ENCODE results near the gene RAB12.
"Not testable (repeated sequence)": the region's sequence is repeated elsewhere in the genome, so short reads cannot be mapped to it uniquely, and the experiment has no call there.

The RAB12 gene

GRCh38 chr18:8614875-8615274 is 5.6 kb downstream of the RAB12 start:
- no peak for DNase-seq

GRCh38 chr18:8615397-8616027 is 6.3 kb downstream of the RAB12 start:
- peak; percentile 58 for DNase-seq

DNA sequence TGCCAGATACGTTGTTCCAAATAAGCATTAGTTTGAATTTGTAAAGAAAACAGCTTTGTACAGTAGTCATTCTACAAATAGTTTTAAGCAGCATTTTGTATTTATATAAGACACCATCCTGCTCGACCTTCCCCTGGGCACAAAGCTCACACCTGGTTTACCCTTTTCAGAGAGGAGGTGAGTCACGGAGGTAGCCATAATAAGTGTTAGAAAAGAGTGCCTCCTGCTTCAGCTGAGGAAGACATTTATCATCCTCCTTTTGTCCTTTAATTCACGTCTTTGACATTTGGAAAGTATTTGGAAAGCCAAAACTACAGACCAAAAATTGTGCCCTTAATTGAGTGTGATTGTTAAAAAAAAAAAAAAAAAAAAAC is 6.8 kb downstream of the RAB12 start:
- DNase-seq, result no peak

DNA sequence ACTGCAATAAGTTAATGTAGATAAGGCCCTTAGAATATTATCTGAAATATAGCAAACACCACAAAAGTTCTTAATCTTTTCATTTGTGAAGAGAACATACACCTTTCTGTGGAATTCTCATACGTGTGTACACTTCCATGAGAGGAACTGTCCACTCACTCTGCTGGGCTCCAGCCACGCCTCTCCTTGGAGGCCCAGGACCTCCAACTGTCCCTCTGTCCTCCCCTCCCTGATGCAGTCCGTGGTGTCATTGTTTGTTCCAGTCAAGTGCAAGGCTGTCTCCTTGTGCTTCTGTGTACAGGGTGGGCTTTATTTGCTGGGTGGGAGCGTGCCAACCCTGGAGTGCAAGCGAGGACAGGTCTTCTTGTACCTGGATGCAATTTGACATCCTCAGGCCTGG is 8.7 kb downstream of the RAB12 start:
- DNase-seq, result no peak

GRCh38 chr18:8619041-8619440 is 9.8 kb downstream of the RAB12 start:
- no peak for DNase-seq

DNA sequence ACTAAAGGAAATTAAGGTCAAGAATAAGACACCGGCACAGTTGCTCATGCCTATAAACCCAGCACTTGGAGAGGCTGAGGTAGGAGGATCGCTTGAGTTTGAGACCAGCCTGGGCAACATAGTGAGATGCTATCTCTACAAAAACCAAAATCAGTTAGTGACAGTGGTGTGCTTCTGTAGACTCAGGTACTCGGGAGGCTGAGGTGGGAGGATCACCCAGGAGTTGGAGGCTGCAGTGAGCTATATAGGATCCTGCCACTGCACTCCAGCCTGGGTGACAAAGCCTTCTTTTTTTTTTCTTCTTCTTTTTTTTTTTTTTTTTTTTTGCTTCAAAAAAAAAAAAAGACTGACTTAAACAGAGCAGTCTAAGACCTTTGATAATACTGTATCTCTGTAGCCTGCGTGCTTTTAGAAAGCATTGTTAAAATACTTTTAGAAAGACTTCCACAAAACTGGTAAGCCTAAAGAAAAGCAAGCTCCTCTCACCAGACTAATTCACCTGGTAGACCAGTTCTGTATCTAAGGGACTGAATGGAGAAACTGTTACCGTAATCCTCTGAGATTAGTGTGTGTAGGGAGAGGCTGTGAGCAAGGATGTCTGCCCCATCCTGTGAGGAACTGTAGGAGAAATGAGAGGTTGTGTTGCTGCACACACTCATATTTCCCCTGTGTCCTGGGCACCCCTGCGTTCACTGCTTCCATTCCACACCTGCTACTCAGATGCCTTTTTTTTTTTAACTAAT is 10.8 kb downstream of the RAB12 start:
- no peak for DNase-seq

DNA sequence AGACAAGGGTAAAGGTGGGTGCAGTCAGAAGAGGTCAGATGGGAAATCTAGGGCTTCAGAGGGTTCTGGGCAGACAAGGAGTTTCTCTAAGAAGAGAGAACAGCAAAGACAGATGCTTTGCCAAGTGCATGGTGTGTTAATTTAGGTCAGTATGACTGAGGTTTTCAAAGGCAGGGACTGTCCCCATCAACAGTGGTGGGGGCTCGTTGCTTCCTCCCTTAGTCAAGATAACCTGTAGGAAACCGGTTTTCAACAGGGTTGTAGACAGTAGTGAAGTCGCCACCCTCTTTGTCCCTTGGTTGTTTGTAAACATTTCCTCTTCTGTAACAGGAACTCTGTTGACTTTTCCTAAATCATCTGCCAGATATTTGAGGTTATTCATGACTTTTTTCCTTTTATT is 11.6 kb downstream of the RAB12 start:
- peak; percentile 34 for DNase-seq

DNA sequence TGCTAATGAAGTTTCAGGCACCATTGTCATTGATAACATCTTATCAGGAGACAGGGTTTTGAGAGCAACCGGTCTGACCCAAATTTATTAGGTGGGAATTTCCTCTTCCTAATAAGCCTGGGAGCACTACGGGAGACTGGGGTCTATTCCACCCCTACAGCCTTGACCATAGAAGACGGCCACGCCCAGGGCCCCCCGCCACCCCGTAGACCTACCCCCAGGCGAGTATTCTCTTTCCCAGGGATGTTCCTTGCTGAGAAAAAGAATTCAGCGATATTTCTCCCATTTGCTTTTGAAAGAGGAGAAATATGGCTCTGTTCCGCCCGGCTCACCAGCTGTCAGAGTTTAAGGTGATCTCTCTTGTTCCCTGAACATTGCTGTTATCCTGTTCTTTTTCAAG is 13.4 kb downstream of the RAB12 start:
- not testable (repeated sequence) for DNase-seq

- DNase-seq, result peak; percentile 31
These were observed 14.4 kb downstream of the RAB12 start for GRCh38 chr18:8623549-8624106.

DNA sequence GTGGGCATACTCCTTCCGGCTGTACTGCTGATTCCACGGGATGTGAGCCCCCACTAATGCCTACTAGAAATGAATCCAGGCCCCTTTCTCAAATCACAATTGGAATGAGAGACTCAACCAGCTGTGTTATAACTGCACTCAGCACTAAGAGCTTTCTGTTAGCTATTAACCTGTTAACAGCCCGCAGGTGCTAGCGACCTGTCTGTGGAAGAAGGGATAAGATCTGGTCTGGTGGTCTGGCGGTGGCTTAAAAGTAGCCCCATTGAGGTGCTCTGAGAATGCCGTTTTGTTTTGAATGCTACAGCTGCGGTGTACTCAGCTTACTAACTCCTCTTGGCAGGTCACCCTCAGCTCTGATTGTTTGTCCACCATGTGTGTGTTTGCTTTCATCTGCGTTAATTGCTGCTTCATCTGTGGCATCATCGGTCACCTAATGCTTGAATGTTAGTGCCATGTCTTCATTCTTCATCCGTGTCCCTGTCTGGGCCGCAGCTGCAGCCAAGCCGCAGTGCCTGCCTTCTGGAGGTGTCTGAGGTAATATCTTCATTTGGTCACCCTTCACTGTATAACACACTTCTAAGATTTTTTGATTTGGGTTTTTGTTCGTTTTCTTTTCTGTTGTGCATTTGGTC is 16.3 kb downstream of the RAB12 start:
- no peak for DNase-seq

DNA sequence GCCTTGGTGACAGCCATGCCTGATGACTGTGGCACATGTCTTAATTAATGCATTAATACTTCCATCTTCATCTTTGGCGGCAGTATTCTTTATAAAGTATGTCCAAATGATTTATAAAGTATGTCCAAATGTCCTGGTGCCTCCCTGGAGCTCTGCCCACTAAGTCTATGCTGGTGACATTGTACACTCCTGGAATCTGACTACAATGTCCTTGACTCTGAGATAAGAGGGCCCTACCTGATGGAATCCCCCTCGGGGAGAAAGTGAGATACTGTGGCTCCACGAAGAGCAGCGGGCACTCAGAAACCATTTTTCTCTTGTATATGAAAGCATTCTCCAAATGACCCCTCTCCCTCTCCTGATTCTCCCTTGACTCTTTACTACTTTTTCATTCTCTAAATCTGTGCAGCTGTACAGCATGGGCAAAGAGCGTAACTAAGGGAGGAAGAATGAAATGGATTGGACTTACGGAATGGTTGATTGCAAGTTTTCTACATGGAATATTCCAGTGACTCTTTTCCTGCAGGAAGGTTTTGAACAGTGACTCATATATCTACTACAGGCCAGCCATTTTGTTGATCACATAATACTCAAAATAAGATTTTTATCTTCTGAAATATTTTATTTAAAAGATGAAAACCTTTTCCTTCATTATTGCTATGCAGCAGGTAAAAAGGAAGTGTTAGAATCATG is 17.3 kb downstream of the RAB12 start:
- DNase-seq, result no peak

GRCh38 chr18:8627107-8627472 is 17.9 kb downstream of the RAB12 start:
- no peak for DNase-seq

GRCh38 chr18:8627540-8627939 is 18.3 kb downstream of the RAB12 start:
- no peak for DNase-seq

DNA sequence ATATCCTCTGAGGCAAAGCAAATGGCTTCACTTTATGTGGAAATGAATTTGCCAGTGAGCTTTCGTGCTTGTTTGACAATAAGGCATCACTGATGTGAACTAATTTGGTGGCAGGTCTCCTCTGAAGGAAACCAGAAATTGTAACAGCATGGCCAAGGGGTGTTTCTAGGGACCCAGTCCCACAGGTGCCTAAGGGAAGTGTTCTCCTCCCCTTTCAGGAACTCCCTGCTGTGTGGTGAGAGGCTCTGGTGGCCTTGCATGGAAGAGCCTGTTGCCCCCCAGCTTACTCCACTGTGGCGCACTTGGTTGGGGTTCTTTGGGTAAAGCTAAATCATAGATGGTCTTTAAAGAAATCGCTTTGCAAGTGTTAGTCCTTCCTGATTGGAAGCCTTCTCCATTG is 20.4 kb downstream of the RAB12 start:
- no peak for DNase-seq

DNA sequence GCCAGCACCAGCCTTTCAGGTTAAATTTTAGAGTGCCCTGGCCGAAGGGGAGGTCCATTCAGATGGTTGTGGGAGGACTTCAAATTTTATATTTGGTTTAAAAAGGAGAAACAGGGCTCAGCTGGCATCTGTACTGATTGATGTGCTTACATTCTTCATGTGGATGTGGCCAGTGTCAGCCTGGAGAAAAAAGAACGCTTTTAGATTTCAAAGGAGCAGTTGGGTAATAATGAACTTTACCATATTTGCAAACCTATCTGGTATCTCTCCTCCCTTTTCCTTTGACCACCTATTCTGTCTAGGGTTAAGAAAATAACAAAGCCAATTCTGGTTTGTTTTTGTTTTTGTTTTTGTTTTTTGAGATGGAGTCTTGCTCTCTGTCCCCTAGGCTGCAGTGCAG is 21.3 kb downstream of the RAB12 start:
- DNase-seq, result no peak

DNA sequence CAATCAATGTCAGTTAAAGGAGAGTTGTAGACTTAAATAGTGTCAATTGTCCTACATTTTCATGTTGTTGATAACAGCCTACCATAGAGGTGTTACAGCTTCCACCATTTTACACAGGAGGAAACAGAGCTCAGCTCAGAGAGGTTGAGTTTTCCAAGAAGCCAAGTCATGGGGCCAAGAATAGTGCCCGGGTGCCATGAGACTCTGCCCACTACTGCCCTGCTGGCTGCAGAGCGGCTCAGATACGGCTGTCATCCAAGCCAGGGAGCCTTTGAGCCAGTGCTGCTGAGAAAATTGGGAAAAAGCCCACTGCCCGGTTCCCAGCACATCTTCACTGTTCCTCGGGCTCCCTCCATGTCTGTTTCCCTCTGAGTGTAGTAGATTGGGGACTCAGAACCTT is 22.0 kb downstream of the RAB12 start:
- no peak for DNase-seq

DNA sequence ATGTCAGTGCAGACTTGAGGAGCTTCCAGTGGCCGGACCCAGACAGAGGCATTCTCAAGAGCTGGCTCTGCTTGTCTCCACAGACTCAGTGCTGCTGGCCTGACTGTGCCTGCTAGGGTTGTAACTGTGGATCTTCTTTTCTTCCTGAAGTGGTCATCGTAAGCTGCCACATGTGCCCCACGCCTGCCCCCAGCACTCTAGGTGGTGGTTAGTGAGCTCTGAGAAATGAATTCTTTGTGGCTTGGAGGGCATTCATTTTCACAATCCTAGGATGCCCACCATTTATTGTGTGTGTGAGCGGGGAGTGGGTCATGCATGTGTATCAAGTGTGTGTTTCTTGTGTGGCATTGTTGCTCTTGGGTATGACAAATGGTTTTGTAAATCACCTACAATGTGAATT is 23.1 kb downstream of the RAB12 start:
- DNase-seq, result no peak

GRCh38 chr18:8634508-8634907 is 25.3 kb downstream of the RAB12 start:
- no peak for DNase-seq

DNA sequence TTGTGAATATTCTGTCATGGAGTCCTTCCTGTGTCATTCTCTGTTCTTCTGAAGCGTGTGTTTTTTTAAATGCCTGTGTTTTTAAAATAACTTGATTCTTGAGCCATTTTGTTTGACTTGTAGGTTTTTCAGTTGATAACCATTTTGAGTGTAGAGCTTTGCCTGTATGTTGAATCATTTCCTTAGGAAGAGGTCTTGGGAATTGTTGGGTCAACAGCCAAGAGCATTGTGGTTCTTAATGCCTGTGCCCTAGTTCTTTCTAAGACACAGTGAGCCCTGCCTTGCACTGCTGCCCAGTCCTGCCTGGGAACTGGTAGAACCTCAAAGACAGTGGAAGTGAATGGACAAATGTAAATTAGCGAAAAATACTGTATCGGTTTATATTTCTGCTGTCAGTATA is 25.9 kb downstream of the RAB12 start:
- no peak for DNase-seq

DNA sequence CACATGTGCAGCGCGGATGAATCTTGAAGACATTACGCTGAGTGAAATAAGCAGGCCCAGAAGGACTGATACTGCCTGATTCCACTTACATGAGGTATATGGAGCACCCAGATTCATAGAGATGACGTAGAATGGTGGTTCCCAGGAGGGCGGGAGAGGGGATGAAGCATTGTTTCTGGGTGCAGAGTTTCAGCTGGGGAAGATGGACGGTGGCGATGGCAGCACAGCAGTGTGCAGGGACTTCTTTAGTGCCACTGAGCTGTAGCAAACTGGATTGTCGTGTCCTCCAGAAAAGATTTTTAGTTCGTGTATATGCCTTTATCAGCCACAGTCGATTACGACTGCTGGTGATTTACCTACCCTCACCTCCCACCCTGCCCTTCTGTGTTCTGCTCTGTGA is 30.5 kb downstream of the RAB12 start:
- no peak for DNase-seq

DNA sequence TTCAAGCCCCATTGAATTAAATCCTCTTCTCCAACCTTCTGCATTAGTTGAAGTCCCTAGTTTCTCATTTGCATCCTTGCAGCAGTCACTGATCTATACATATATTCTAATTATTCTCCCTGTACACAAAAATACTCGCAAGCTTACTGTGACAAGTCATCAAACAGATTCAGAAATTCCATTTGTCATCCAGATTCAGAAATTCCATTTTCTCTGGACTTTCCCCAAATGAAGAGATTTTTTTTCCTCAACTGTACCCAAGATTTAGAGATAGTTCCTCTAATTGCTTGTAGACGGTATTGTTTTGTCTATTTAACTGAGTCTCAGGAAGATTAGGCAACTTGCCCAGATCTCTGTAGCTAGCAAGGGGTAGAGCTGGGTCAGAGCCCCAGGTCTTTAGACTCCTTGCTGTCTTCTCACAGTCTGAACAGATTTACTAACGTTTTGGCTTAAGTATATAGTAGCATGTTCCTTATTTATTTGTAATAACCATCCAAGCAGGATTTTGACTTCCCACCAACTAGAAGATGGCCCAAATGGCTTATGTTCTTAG is 34.2 kb downstream of the RAB12 start:
- DNase-seq, result no peak

DNA sequence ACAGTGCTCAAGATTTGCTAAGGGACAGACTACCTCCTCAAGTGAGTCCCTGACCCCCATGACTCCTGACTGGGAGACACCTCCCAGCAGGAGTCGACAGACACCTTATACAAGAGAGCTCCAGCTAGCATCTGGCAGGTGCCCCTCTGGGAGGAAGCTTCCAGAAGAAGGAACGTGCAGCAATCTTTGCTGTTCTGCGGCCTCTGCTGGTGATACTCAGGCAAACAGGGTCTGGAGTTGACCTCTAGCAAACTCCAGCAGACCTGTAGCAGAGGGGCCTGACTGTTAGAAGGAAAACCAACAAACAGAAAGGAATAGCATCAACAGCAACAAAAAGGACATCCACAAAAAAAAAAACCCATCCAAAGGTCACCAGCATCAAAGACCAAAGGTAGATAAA is 38.1 kb downstream of the RAB12 start:
- not testable (repeated sequence) for DNase-seq

Data from hematopoietic multipotent progenitor cell treated with erythropoietin and hydrocortisone succinate and interleukin-3 and kit ligand, for 8 days (in vitro differentiated cells).